Mammary epithelial cell (primary cell): Measurements from ENCODE around the gene GAK.

Experiments
- EZH2 ChIP-seq: IDR thresholded peaks from 2 replicates; pipeline ENCODE4 v1.6.1; 2012; ENCODE audit warnings: low read length, inconsistent platforms, borderline replicate concordance
- TF ChIP-seq, protein P1 (sequence below), 2 donors: IDR thresholded peaks in 1 of 2; conservative IDR thresholded peaks in 1 of 2; 2 replicates each; pipeline ENCODE4 v1.5.1; 2011 to 2012; ENCODE audit warnings: inconsistent platforms in 2 of 2, low read length in 2 of 2, mild to moderate bottlenecking in 2 of 2, control low read depth in 1 of 2, low read depth in 1 of 2; ENCODE audit not compliant: insufficient read depth in 1 of 2; ENCODE audit errors: extremely low read depth in 1 of 2

DNA sequence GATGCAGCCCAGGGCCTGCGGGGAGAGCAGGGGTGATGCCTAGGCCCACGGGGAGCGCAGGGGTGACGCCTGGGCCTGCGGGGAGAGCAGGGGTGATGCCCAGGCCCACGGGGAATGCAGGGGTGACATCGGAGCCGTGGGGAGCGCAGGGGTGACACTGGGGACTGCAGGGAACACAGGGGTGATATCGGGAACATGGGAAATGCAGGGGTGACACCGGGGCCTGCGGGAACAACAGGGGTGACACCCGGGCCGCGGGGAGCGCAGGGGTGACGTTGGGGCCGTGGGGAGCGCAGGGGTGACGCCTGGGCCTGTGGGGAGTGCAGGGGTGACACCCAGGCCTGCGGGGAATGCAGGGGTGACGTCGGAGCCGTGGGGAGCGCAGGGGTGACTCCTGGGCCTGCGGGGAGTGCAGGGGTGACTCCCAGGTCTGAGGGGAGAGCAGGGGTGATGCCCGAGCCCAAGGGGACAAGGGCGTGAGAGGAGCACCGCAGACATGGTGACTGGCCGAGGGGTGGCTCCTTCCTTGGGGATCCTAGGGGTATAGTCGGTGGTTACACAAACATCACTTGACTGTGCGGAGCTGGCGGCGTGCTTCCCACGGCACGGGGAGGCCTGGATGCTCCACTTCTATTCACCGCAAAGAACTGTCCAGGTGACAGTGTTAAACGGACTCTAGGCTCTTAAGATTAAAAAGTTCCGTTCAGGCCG lies 38.0 kb downstream of the GAK start:
- TF ChIP-seq, protein P1, sequence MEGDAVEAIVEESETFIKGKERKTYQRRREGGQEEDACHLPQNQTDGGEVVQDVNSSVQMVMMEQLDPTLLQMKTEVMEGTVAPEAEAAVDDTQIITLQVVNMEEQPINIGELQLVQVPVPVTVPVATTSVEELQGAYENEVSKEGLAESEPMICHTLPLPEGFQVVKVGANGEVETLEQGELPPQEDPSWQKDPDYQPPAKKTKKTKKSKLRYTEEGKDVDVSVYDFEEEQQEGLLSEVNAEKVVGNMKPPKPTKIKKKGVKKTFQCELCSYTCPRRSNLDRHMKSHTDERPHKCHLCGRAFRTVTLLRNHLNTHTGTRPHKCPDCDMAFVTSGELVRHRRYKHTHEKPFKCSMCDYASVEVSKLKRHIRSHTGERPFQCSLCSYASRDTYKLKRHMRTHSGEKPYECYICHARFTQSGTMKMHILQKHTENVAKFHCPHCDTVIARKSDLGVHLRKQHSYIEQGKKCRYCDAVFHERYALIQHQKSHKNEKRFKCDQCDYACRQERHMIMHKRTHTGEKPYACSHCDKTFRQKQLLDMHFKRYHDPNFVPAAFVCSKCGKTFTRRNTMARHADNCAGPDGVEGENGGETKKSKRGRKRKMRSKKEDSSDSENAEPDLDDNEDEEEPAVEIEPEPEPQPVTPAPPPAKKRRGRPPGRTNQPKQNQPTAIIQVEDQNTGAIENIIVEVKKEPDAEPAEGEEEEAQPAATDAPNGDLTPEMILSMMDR (conservative IDR thresholded peaks at IDR 0.05 in 1 of 2, IDR thresholded peaks at IDR 0.05 in 1 of 2; ENCODE audit: extremely low read depth in 1 of 2, insufficient read depth in 1 of 2, low read depth in 1 of 2, low read length in 2 of 2): no peak
- TF ChIP-seq EZH2: no peak
